Chondrocyte (in vitro differentiated cells): Measurements from ENCODE around the gene PTCH1. TPM values are rescaled to one million over a fixed set of nuclear protein-coding genes. Genes with fewer than 3 reads are reported as not detected.
A peak's percentile ranks its signal among the peaks of the same experiment; 100 is the strongest.

Experiments
- DNase-seq: peaks from one replicate; pipeline ENCODE4 v3.0.0; 2021; ENCODE audit warnings: mixed read lengths, low spot score
- H3K27ac Mint-ChIP-seq: one replicate; pipeline ENCODE4 v1.8.0; 2021; ENCODE audit warnings: mild to moderate bottlenecking, moderate library complexity, mixed read lengths; ENCODE audit not compliant: unreplicated experiment
- H3K27me3 Mint-ChIP-seq: 2 replicates; pipeline ENCODE4 v1.8.0; 2021; ENCODE audit warnings: low read depth, mixed read lengths
- H3K36me3 Mint-ChIP-seq: 2 replicates; pipeline ENCODE4 v1.8.0; 2021; ENCODE audit warnings: low read depth, mixed read lengths
- H3K4me1 Mint-ChIP-seq: 2 replicates; pipeline ENCODE4 v1.8.0; 2021; ENCODE audit warnings: low read depth, mild to moderate bottlenecking, mixed read lengths
- H3K4me3 Mint-ChIP-seq: one replicate; pipeline ENCODE4 v1.8.0; 2021; ENCODE audit warnings: mild to moderate bottlenecking, moderate library complexity, mixed read lengths; ENCODE audit not compliant: unreplicated experiment
- H3K9me3 Mint-ChIP-seq: 2 replicates; pipeline ENCODE4 v1.8.0; 2021; ENCODE audit warnings: low read depth, mixed read lengths
- CTCF ChIP-seq: fragments of 200-600 bp; sonication (generic); IDR thresholded peaks from 2 replicates; pipeline ENCODE4 v1.5.0; 2021; ENCODE audit warnings: antibody characterized with exemption, mild to moderate bottlenecking, moderate library complexity
- total RNA-seq: library from RNA; stranded (reverse); gene quantifications from 3 replicates; pipeline ENCODE4 v1.2.1, GENCODE V29; 2021

PTCH1 gene
- total RNA-seq, 1 donor from 2014 or later: 10.4 TPM

- H3K36me3 Mint-ChIP-seq: no peaks in the 10 kb centered on the region
- peak overlapping the region; percentile 95 for H3K4me3 Mint-ChIP-seq
- no peak for DNase-seq
- H3K4me1 Mint-ChIP-seq: peaks cover 27% of the 10 kb centered on the region
- no peak for TF ChIP-seq CTCF
- peak overlapping the region; percentile 52 for H3K27ac Mint-ChIP-seq
- H3K27me3 Mint-ChIP-seq: no peaks in the 10 kb centered on the region
- no peaks in the 10 kb centered on the region for H3K9me3 Mint-ChIP-seq
Measured at GRCh38 chr9:95506428-95506677, 10.4 kb downstream of the PTCH1 start.

GRCh38 chr9:95505717-95506427 is 10.9 kb downstream of the PTCH1 start:
- Mint-ChIP-seq H3K9me3 (no peaks in the 10 kb centered on the region), H3K27ac (peak overlapping the region; percentile 74), H3K36me3 (no peaks in the 10 kb centered on the region), H3K27me3 (no peaks in the 10 kb centered on the region), H3K4me1 (peaks cover 26% of the 10 kb centered on the region), H3K4me3 (peak overlapping the region; percentile 95)
- TF ChIP-seq CTCF: no peak
- no peak for DNase-seq

GRCh38 chr9:95505072-95505716 is 11.6 kb downstream of the PTCH1 start:
- H3K9me3 Mint-ChIP-seq: no peaks in the 10 kb centered on the region
- H3K27ac Mint-ChIP-seq: peak overlapping the region; percentile 74
- no peak for TF ChIP-seq CTCF
- peaks cover 26% of the 10 kb centered on the region for H3K4me1 Mint-ChIP-seq
- H3K36me3 Mint-ChIP-seq: no peaks in the 10 kb centered on the region
- DNase-seq: no peak
- H3K27me3 Mint-ChIP-seq: no peaks in the 10 kb centered on the region
- peak overlapping the region; percentile 78 for H3K4me3 Mint-ChIP-seq

GRCh38 chr9:95504053-95504963 is 12.5 kb downstream of the PTCH1 start:
- DNase-seq: no peak
- H3K9me3 Mint-ChIP-seq: no peaks in the 10 kb centered on the region
- no peaks in the 10 kb centered on the region for H3K36me3 Mint-ChIP-seq
- TF ChIP-seq CTCF: no peak
- H3K4me1 Mint-ChIP-seq: peaks cover 23% of the 10 kb centered on the region
- no peak overlapping the region for H3K4me3 Mint-ChIP-seq
- H3K27ac Mint-ChIP-seq: no peak overlapping the region
- no peaks in the 10 kb centered on the region for H3K27me3 Mint-ChIP-seq

GRCh38 chr9:95503369-95503768 is 13.4 kb downstream of the PTCH1 start:
- Mint-ChIP-seq H3K4me3 (no peak overlapping the region), H3K9me3 (no peaks in the 10 kb centered on the region), H3K27ac (no peak overlapping the region), H3K4me1 (peaks cover 32% of the 10 kb centered on the region), H3K27me3 (no peaks in the 10 kb centered on the region), H3K36me3 (no peaks in the 10 kb centered on the region)
- DNase-seq: no peak
- no peak for TF ChIP-seq CTCF
